ENCODE data around the gene KCNJ16. TPM values are rescaled to one million over a fixed set of nuclear protein-coding genes. Genes with fewer than 3 reads are reported as not detected.

Gene KCNJ16
- polyA plus RNA-seq, 4 donors: 117 to 237 (median 144) TPM

DNA sequence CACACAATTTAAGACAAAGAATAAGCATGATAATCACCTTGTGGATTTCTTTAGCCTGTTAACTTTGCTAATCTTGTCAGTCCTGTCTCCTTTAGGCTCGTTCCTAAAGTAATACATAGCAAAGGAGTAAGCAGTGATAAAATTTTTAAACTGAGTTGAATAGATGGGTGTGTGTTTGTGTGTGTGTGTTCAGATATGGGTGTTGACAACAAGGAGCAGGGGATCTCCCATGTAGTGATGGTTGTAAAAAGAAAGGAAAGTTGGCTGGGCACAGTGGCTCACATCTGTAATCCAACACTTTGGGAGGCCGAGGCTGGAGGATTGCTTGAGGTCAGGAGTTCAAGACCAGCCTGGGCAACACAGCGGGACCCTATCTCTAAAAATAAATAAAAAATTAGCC, 49.7 kb downstream of the KCNJ16 start:
- DNase-seq (ENCODE audit: low read depth in 4 of 4, low spot score in 2 of 4): no peak

DNA sequence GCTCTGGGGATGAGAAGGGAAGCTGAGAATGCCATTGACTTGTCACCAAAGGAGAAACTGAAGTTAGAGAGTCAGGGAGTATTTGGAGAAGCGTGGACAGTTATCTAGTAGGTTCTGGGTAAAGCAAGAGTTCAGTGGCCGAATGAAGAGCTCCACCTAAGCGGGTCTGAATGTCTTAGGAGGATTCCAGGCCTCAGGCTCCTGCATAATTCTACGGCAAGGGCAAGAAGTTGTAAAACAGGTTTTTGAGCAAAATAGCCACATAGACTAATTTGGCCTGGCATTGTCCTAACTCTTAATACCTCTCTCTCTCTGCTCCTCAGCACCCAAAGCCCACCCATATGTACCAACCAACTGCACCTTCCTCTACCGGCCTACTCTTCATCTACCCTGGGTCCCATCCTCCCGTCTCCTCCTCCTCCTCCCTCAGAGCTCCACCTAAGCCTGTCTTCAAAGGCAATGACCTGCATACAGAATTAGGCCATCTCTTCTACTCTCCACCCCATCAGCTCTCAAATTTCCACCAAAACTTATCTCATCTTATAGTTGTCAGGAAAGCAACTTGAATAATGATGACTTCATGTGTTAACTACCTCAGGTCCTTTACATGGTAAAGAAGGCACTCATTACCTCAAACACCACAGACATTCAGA, 52.3 kb downstream of the KCNJ16 start:
- no peak for DNase-seq (ENCODE audit: low read depth in 4 of 4, low spot score in 2 of 4)

DNA sequence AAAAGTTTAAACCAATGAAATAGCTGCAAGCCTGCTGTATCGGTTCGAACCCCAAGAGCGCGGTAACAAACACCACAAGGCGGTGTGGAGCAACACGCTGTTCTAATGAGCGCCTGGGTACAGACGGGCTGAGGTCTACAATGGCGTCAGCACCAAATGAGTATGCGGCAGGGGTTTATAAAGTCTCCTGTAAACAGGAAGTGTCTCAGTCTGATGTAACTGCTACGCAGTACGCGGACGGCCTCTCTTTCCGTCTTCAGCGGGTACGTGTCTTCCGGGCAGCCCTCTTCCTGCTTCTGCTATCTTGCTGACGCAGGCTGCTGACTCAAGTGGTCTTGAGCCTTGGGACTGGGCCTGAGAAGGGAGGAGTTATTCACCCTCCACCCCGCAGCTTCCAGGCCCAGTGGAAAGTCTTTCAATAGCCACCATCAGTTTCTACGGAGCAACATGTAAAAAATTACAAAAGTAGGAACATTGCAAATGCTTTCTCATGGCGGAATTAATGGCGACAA, 53.8 kb downstream of the KCNJ16 start:
- no peak for DNase-seq (ENCODE audit: low read depth in 4 of 4, low spot score in 2 of 4)

DNA sequence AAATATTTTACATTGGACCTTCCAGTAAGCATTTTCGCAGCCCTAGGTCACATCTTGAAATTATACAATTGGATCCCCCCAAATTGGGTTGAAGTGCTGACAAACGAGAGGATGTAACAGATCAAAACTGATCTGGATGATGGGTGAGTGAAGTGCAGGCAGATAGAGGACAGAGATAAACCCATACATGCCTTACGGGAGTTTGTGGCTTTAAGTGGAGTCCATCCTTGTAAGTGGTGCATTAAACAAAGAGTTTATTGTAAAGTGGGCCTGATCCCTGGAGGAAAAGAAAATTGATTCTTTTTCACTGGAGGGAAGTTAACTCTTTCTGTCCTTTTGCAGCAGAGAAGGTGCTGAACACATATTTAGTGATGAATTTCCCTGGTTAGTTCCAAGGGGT, 55.3 kb downstream of the KCNJ16 start:
- DNase-seq (ENCODE audit: low read depth in 4 of 4, low spot score in 2 of 4): no peak

DNA sequence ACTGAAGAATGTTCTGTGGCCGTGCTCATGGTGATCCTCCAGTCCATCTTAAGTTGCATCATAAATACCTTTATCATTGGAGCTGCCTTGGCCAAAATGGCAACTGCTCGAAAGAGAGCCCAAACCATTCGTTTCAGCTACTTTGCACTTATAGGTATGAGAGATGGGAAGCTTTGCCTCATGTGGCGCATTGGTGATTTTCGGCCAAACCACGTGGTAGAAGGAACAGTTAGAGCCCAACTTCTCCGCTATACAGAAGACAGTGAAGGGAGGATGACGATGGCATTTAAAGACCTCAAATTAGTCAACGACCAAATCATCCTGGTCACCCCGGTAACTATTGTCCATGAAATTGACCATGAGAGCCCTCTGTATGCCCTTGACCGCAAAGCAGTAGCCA, 57.5 kb downstream of the KCNJ16 start:
- no peak for DNase-seq (ENCODE audit: low read depth in 4 of 4, low spot score in 2 of 4)

DNA sequence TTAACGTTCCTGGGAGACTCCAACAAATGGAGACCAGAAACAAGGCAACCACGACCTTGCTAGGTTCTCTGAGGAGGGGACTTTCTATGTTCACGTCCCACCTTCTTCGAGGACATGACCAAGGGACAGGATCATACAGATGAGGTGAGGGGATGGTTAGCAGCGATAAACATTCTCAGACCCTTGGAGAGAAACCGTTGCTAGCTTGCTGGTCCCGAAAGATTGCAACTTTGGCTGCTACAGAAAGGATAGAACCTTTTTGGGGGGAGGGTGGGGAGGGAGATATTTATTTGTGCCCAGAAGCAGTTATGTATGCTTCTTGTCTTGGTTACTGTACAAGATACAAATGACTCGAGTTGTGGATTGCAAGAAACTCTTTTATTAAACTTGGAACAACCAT, 59.0 kb downstream of the KCNJ16 start:
- DNase-seq (ENCODE audit: low read depth in 4 of 4, low spot score in 2 of 4): no peak

DNA sequence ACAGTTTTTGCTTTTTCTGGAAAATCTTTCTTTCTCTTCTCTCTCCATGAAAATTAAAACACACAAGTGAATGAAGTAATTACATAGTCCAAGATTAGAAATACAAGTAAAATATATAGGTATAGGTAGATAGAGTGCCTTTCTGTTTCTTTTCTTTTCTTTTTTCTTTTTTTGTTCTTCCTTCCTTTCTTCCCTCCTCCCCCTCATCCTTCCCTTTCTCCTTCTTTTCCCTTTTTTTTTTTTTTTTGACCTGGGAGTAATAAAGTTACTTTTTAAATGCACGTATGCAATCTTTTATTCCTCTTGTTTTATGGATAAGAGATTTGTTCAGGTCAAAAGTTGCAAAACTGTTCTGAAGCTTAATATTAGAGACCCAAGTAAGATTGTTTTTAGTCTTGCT, 59.8 kb downstream of the KCNJ16 start:
- DNase-seq (ENCODE audit: low read depth in 4 of 4, low spot score in 2 of 4): no peak

DNA sequence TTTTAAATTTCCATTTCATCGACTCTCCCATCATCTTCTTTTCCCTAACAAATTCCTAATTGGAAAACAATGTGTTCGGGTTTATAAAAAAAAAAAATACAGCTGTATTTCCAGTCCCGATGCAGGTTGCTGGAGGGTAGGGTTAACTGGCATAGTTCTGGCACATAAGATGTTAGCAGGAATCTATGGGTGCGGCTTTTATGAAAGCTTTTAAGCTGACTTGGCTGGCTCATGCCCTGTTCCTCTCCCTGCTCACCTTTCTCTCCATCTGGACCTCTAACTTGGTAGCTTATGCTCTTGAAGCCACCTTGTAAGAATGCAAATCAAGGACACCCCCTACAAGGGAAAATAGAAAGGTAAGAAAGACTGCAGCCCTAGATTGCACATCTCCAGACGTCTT, 61.1 kb downstream of the KCNJ16 start:
- no peak for DNase-seq (ENCODE audit: low read depth in 4 of 4, low spot score in 2 of 4)

DNA sequence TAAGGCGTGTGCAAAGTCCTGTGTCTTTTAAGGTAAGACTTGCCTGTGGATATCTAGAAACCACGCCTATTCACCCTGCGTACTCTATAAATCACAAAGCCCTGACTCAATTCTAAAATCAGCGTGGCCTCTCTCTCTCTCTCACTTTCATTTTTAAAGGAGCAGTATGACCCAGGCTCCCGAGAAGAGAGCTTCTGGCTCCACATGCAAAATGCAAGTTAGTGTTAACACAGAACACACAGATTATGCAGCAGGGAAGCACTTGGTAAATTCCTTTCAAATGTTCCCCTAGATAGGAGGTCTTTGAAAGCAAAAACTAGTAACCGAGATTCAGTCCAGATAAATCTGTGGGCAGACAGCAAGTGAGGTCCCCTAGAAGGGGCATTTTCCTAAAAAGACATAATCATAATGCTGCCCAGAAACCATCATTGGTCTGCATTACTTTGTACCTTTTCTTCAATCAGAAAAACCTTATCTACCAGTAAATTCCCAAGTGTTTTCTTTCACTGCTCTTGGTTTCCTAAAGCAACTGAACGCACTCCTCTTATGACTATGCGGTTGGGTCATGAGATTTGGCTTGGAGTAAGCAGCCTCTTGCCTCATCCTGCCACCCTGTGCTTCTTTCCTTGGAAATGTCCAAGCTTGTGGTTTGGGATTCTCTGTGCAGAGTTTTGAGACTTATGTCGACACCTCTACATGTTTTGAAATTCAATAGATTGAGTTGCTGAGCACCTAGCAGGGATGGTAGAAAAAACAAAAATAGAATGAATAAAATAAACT, 62.6 kb downstream of the KCNJ16 start:
- DNase-seq (ENCODE audit: low read depth in 4 of 4, low spot score in 2 of 4): peak in 1 of 4 donors; percentile 15

DNA sequence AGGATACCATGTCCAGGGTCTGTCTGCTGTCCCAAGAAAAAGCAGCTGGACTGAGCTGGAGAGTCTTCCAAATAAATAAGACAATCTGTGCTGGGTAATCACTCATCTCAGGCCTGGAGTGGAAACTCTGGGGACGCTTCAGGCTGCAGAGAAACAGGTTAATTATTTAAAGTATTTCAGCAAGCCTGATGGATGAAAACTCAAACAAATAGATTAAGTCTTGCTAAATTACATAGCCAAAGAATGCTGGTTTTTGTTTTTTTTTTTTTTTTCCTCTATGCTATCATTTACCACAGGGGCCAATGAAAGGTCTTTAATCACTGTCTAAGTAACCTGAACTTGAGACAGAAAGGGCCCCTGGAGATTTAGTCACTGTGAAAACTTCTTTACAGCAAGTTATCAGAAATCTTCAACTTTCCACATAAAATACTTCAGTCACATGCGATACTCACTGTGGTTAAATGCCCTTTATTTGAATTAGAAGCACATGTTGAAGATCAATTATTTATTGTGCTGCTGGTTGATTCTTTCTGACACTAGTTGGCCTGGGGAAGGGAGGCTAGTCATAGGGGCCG, 63.4 kb downstream of the KCNJ16 start:
- DNase-seq (ENCODE audit: low read depth in 4 of 4, low spot score in 2 of 4): no peak

DNA sequence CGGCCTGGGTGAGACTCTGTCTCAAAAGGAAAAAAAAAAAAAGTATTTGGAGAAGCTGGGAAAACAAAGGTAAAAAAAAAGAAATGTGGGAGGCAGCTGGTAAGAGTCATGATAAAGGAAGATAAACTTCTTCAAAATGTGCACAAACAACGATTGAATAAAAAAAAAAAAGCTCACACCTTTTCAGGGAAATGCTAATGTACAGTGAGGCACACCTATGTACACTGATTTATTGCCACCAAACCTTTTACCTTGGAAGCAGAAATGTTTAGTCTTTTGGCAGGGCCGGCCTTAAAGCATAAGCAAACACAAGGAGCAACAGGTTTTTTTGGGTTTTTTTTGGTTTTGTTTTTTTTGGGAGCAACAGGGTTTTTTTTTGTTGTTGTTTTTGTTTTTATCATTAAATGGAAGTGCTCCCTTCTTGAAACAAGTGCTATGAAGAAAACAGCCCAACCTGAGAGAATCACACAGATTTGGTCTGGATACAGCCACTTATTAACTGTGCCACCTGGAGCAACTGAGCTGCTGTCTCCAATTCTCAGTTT, 64.5 kb downstream of the KCNJ16 start:
- DNase-seq (ENCODE audit: low read depth in 4 of 4, low spot score in 2 of 4): no peak

DNA sequence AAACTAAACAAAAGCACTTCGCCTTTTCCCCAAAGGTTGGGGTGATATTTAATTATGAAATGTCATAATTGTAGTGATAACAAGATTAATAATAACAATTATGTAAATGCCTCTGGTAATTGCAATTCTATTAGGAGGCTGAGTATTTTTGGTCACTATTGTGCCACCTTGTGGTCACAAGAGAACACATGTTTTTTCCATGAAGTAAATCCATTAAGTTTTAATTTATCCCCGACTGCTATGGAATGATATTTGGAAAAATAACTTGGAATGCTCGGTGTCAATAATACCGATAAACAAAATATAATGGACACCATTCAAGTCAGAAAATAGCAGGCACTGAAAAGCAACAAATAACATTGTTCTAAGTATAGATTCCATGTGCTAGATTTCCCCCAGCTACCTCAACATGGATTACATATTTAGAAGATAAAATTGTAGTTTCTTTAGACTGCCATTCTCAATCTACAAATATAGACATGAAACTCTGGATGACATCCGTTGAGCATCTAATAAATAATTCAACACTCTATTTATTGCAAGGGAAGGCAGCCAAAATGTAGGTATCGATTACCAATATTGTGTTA, 69.3 kb downstream of the KCNJ16 start:
- DNase-seq (ENCODE audit: low read depth in 4 of 4, low spot score in 2 of 4): peak in 2 of 4 donors; percentile 6 to 10

DNA sequence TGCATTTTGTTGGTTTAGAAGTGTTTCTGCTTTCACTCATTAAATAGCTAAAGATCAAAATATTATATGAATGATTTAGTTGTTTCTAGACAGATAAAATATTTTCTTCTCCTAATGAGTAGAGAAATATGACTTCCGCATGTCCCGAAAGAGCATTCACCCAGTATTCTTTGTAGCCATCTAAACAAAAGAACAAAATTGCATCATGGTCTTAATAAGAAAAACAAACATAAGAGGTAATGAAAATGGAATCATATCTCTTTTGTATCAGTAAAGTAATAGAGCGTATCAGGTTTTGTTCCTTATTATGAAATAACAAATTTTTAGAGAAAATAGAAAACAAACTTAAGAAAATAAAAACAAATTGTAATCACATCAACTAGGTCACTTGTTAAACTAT, 78.2 kb downstream of the KCNJ16 start:
- no peak for DNase-seq (ENCODE audit: low read depth in 4 of 4, low spot score in 2 of 4)

DNA sequence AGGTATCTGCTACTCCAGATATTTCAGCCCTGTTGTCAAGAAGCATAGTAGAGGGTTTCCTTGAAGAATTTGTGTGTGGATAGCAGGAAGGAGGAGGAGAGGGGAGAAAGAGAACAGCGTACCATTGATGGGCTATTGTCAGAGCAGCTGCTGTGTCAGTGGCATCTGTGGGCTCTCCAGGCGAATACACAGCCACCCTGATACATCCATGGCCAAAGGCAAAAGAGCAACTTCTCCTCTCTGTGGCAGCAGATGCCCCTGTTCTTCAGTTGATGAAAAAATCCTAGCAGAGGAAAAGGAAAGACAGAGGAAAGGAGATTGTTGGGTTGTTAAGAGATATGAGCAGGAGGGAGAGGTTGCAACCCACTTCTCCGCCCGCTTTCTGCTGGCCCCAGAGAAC, 82.1 kb downstream of the KCNJ16 start:
- no peak for DNase-seq (ENCODE audit: low read depth in 4 of 4, low spot score in 2 of 4)

DNA sequence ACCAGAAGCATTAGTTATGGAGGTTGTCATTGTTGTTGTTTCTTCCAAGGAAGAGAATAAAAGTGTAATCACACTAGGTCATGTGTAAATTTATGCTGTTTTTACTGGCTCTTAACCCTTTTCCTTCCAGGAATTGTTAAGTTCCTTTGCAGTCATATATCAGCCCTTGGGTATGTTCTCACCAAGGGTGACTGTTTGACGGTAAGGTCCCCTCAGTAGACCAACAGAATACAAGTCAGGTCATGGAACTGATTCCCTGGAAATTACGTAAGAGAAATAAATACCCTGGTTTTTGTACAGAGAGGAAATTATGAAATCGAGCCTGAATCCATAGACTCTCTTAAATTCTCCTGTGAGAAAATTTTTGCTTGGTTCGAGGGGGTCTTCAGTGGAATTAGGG, 83.2 kb downstream of the KCNJ16 start:
- no peak for DNase-seq (ENCODE audit: low read depth in 4 of 4, low spot score in 2 of 4)

DNA sequence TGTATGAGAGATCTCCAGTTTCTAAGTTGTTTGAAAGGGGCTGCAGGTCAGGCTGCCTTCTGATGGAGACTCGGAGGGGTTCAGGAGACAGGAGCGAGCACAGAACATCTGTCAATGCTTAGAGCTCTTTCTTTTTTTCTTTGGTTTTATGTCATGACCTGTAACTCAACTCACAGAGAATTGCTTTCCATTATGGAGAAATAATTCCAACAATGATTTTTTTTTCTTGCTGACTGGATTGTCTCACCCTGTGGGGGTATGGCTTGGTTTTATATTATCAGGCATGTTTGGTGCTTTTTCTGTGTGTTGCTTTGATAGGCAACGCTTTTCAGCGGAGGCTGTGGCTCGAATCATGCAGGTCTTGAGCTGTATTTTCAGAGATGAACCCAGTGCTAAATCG, 83.6 kb downstream of the KCNJ16 start:
- DNase-seq (ENCODE audit: low read depth in 4 of 4, low spot score in 2 of 4): no peak

DNA sequence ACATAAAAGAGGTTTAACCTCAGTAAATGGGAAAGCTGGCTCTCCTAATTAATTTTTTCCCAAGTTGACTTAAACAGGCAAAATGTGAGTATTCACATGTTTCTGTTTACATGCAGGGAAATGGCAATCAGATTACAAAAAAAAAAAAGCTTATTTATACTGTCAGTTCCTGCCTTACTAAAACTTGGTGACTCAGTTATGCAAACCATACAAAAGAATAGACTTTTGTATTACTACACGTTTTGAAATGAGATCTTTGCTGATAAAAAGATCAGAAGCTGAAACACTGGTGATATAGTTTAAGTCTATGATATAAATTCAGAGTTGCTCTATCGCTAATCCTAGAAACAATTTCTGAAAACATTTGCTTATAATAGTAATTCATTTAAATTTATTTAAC, 85.0 kb downstream of the KCNJ16 start:
- no peak for DNase-seq (ENCODE audit: low read depth in 4 of 4, low spot score in 2 of 4)

DNA sequence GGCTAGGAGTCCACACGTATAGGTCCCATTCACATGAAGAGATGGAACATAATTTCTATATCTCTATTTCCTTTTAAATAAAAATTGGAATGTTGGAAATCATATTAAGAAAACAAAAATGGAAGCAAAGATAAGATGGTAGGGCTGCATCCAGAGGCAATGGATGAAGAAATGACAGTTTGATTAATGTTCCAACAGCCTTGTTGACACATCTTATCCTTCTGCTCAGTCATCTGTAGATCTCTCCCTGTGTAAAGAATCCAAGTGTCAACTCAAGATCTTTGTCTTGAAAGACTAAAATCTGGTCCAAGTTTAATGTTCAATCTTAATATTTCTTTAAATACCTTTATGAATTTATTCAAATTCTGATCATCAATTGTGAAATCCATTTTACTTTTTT, 86.5 kb downstream of the KCNJ16 start:
- no peak for DNase-seq (ENCODE audit: low read depth in 4 of 4, low spot score in 2 of 4)

DNA sequence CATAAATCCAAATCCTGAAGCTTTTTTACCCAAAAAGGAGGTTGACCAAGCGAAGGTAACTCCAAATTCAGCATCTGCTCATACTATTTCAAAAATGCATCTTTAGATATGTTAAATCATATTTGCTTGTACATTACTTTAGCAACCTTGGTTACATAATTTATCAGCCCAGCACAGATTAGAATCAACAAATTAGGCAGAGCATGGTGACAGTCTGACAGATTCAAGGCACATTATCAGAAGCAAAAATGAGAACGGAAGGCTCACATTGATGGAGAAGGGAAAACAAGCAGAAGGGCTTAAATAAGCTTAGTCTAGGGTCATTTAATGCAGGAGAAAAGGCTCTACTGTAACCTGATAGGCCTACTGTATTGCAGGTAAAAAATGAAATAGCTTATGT, 90.4 kb downstream of the KCNJ16 start:
- no peak for DNase-seq (ENCODE audit: low read depth in 4 of 4, low spot score in 2 of 4)

DNA sequence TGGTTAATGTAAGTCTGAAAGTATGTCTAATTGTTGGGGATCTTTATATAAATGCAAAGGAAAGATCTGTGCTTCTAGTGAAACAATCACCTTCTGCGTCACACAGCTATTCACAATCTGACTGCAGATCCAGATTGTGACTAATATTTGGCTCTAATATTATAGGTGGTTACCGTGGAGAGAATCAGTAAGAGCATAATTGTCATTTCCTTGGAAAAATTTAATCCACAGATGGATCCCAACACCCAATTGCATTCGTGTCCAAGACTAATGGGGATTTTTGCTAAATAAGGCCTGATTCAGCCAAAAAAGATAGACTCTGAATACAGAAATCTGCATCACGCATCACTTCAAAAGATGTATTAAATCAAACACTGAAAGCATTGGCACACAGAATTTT, 91.6 kb downstream of the KCNJ16 start:
- no peak for DNase-seq (ENCODE audit: low read depth in 4 of 4, low spot score in 2 of 4)

Data from left renal cortex interstitium (tissue), 4 donors.